Activated CD4-positive, CD25-positive, alpha-beta regulatory T cell treated with anti-CD3 and anti-CD28 coated beads, Interleukin-2, amount 50 U/mL, for 16 hours (primary cell): ENCODE results near the gene SLC9A5.

Source experiments
- DNase-seq: peaks from one replicate; pipeline ENCODE4 v3.0.0-alpha.2; 2020; ENCODE audit warnings: low read depth, low spot score

The SLC9A5 gene

GRCh38 chr16:67256701-67257230 lies 8.0 kb downstream of the SLC9A5 start:
- no peak for DNase-seq

GRCh38 chr16:67257486-67258160 lies 8.8 kb downstream of the SLC9A5 start:
- no peak for DNase-seq

GRCh38 chr16:67258161-67258835 lies 9.5 kb downstream of the SLC9A5 start:
- no peak for DNase-seq

GRCh38 chr16:67259705-67260104 lies 10.9 kb downstream of the SLC9A5 start:
- no peak for DNase-seq

- no peak for DNase-seq
Observed at GRCh38 chr16:67260426-67261063, 11.8 kb downstream of the SLC9A5 start.

- no peak for DNase-seq
Observed at GRCh38 chr16:67263201-67263600, 14.4 kb downstream of the SLC9A5 start.

- DNase-seq: no peak
Observed at GRCh38 chr16:67264277-67264676, 15.5 kb downstream of the SLC9A5 start.

- no peak for DNase-seq
Observed at GRCh38 chr16:67264866-67265265, 16.1 kb downstream of the SLC9A5 start.

- no peak for DNase-seq
Observed at GRCh38 chr16:67265834-67266233, 17.1 kb downstream of the SLC9A5 start.

- DNase-seq: no peak
Observed at GRCh38 chr16:67268136-67268579, 19.4 kb downstream of the SLC9A5 start.

- DNase-seq: no peak
Observed at GRCh38 chr16:67269766-67270165, 21.0 kb downstream of the SLC9A5 start.

- no peak for DNase-seq
Observed at GRCh38 chr16:67270931-67271338, 22.2 kb downstream of the SLC9A5 start.

GRCh38 chr16:67271446-67271845 lies 22.7 kb downstream of the SLC9A5 start:
- DNase-seq: no peak

- DNase-seq: no peak
Observed at GRCh38 chr16:67275321-67275720, 26.5 kb downstream of the SLC9A5 start.

- DNase-seq: no peak
Observed at GRCh38 chr16:67277294-67277998, 28.7 kb downstream of the SLC9A5 start.

GRCh38 chr16:67277999-67278772 lies 29.4 kb downstream of the SLC9A5 start:
- no peak for DNase-seq

GRCh38 chr16:67278773-67279295 lies 30.1 kb downstream of the SLC9A5 start:
- DNase-seq: peak; percentile 15

GRCh38 chr16:67279296-67280089 lies 30.7 kb downstream of the SLC9A5 start, which contains the start of gene PLEKHG4:
PLEKHG4 (plus strand) TSS chr16:67279532; CDS start chr16:67280045, 513 bp downstream.
- peak; percentile 55 for DNase-seq

- no peak for DNase-seq
Observed at GRCh38 chr16:67280090-67281015, 31.6 kb downstream of the SLC9A5 start.
